NB4 (cell line): ENCODE measurements around the gene SRRM2.

Experiments used
- DNase-seq: peaks from one replicate; pipeline ENCODE4 v3.0.0; 2010; ENCODE audit warnings: low read depth
- H3K4me3 ChIP-seq: one replicate; pipeline ENCODE4 v1.5.1; 2011; ENCODE audit warnings: mild to moderate bottlenecking, low read depth, low read length, moderate library complexity
- CTCF ChIP-seq: IDR thresholded peaks from one replicate; pipeline ENCODE4 v1.5.1; 2012; ENCODE audit warnings: low read depth, low read length
- MAX ChIP-seq: IDR thresholded peaks from 2 replicates; pipeline ENCODE4 v1.6.1; 2011; ENCODE audit warnings: low read depth, low read length
- MYC ChIP-seq: IDR thresholded peaks from 2 replicates; pipeline ENCODE4 v1.6.1; 2011; ENCODE audit warnings: low read depth, low read length
- POLR2A ChIP-seq: IDR thresholded peaks from 2 replicates; pipeline ENCODE4 v1.6.1; 2011; ENCODE audit warnings: mild to moderate bottlenecking; ENCODE audit not compliant: insufficient read length; ENCODE audit errors: extremely low read depth

SRRM2 gene

GRCh38 chr16:2713523-2713922 lies 38.9 kb upstream of the SRRM2 start:
- DNase-seq: peak; percentile 20
- no peak for TF ChIP-seq CTCF
- no peak for TF ChIP-seq MAX
- TF ChIP-seq MYC: no peak
- no peak for TF ChIP-seq POLR2A
- no peak overlapping the region for H3K4me3 ChIP-seq

- DNase-seq: no peak
- H3K4me3 ChIP-seq: no peak overlapping the region
- TF ChIP-seq MYC (no peak), CTCF (no peak), POLR2A (no peak), MAX (no peak)
Measured at GRCh38 chr16:2713985-2714774, 38.3 kb upstream of the SRRM2 start.

- TF ChIP-seq MAX: no peak
- TF ChIP-seq CTCF: no peak
- TF ChIP-seq MYC: no peak
- no peak for DNase-seq
- no peak overlapping the region for H3K4me3 ChIP-seq
Measured at GRCh38 chr16:2715064-2715463, 37.4 kb upstream of the SRRM2 start.

- H3K4me3 ChIP-seq: no peak overlapping the region
- DNase-seq: peak; percentile 78
- TF ChIP-seq MAX (peak; percentile 37; the same call in 1 of the 2 replicates), CTCF (no peak)
Measured at GRCh38 chr16:2715519-2715918, 36.9 kb upstream of the SRRM2 start.

- TF ChIP-seq POLR2A: no peak
- H3K4me3 ChIP-seq: no peak overlapping the region
- no peak for DNase-seq
Measured at GRCh38 chr16:2715966-2716885, 36.2 kb upstream of the SRRM2 start.

GRCh38 chr16:2716948-2717347 lies 35.5 kb upstream of the SRRM2 start:
- DNase-seq: no peak
- TF ChIP-seq MYC: no peak
- TF ChIP-seq POLR2A: no peak
- TF ChIP-seq CTCF: no peak
- TF ChIP-seq MAX: no peak

More at GRCh38 chr16:2716948-2717347, 35.5 kb upstream of the SRRM2 start:
- no peak overlapping the region for H3K4me3 ChIP-seq
